HCT116 (cell line): Measurements from ENCODE around the gene EXOC6B. TPM values are rescaled to one million over a fixed set of nuclear protein-coding genes. Genes with fewer than 3 reads are reported as not detected.
A peak's percentile ranks its signal among the peaks of the same experiment; 100 is the strongest.

Experiments
- ATAC-seq: fragments of 200-7000 bp; cut with Tn5 transposase; 2 replicates; pipeline ENCODE4 v1.9.1; 2020; ENCODE audit warnings: mild to moderate bottlenecking, moderate library complexity
- BruUV-seq: library from RNA; stranded (reverse); fragments of 400-500 nt; replicated peaks from 2 replicates; lab custom pipeline; 2021; lab: Mats Ljungman, UMichigan
- CTCF ChIA-PET: fragments of 300-600 bp; sonication (Branson Sonifier 250); formaldehyde crosslinking; loops from one replicate; lab custom pipeline; 2021; ENCODE audit warnings: antibody characterized with exemption; lab: Charles Lee
- POLR2A ChIA-PET: fragments of 300-600, 350-600 bp; sonication (Branson Sonifier 250); formaldehyde crosslinking; loops from one replicate; lab custom pipeline; 2021; ENCODE audit warnings: antibody characterized with exemption; lab: Charles Lee
- RAD21 ChIA-PET, 2 experiments: fragments of 300-600 bp; sonication (Branson Sonifier 250); formaldehyde crosslinking; loops; one replicate each; lab custom pipeline; 2023; ENCODE audit warnings: low total read pairs in 2 of 2; ENCODE audit not compliant: uncharacterized antibody in 2 of 2, unreplicated experiment in 2 of 2, low non-redundant PET in 1 of 2; lab: Charles Lee
- DNase-seq: peaks from one replicate; pipeline ENCODE4 v3.0.0-alpha.2; 2010; ENCODE audit warnings: low read depth, low spot score
- H2AFZ ChIP-seq: fragments of 200-600 bp; shearing (Covaris generic), sonication (generic); 2 replicates; pipeline ENCODE4 v1.6.1; 2017; ENCODE audit warnings: low read depth, mixed run types, mixed read lengths, antibody characterized with exemption, low read length; ENCODE audit not compliant: poor library complexity, severe bottlenecking
- H3K27ac ChIP-seq: 2 replicates; pipeline ENCODE4 v1.5.1; 2012; ENCODE audit warnings: low read depth, low read length
- H3K27me3 ChIP-seq: fragments of 200-600 bp; sonication (generic); 2 replicates; pipeline ENCODE4 v1.6.1; 2016; ENCODE audit warnings: mixed run types, low read length, mixed read lengths; ENCODE audit not compliant: insufficient read depth
- H3K36me3 ChIP-seq, 2 experiments: fragments of 200-500 bp in 1 of 2; fragments of 200-600 bp in 1 of 2; sonication (Bioruptor generic) in 1 of 2; sonication (generic) in 1 of 2; 2 replicates each; pipeline versions ENCODE4 v1.5.1 to v1.6.1; 2014 to 2016; ENCODE audit warnings: low read length in 2 of 2, inconsistent platforms in 1 of 2, mixed read lengths in 1 of 2, mixed run types in 1 of 2; ENCODE audit not compliant: insufficient read depth in 2 of 2, control insufficient read depth in 1 of 2
- H3K4me1 ChIP-seq, 2 experiments: fragments of 200-600 bp in 1 of 2; sonication (generic) in 1 of 2; 2 replicates each; pipeline versions ENCODE4 v1.5.1 to v1.6.1; 2012 to 2017; ENCODE audit warnings: low read length in 2 of 2, inconsistent platforms in 1 of 2, mild to moderate bottlenecking in 1 of 2, mixed read lengths in 1 of 2, mixed run types in 1 of 2, moderate library complexity in 1 of 2; ENCODE audit not compliant: insufficient read depth in 2 of 2, control insufficient read depth in 1 of 2
- H3K4me2 ChIP-seq: fragments of 200-600 bp; sonication (generic); 2 replicates; pipeline ENCODE4 v1.6.1; 2017; ENCODE audit warnings: mixed run types, low read length, mixed read lengths
- H3K4me3 ChIP-seq, 2 experiments: fragments of 200-600 bp in 1 of 2; sonication (generic) in 1 of 2; replicated peaks in 1 of 2; 2 replicates each; pipeline ENCODE4 v1.5.1; 2011 to 2016; ENCODE audit warnings: low read length in 2 of 2, control low read depth in 1 of 2, low read depth in 1 of 2, mild to moderate bottlenecking in 1 of 2, mixed read lengths in 1 of 2, mixed run types in 1 of 2
- H3K79me2 ChIP-seq: fragments of 200-600 bp; sonication (generic); 2 replicates; pipeline ENCODE4 v1.6.1; 2017; ENCODE audit warnings: mild to moderate bottlenecking, mixed run types, low read length, moderate library complexity, mixed read lengths; ENCODE audit not compliant: insufficient read depth
- H3K9ac ChIP-seq: fragments of 200-600 bp; sonication (generic); 2 replicates; pipeline ENCODE4 v1.6.1; 2016; ENCODE audit warnings: low read length, mixed read lengths
- H3K9me2 ChIP-seq: fragments of 200-600 bp; sonication (generic), shearing (Covaris generic); 2 replicates; pipeline ENCODE4 v1.6.1; 2017; ENCODE audit warnings: mixed run types, mild to moderate bottlenecking, moderate library complexity; ENCODE audit not compliant: insufficient read depth
- H3K9me3 ChIP-seq, 2 experiments: fragments of 200-500 bp in 1 of 2; fragments of 200-600 bp in 1 of 2; sonication (Bioruptor generic) in 1 of 2; sonication (generic) in 1 of 2; 2 replicates each; pipeline ENCODE4 v1.6.1; 2014 to 2017; ENCODE audit warnings: low read length in 2 of 2, mixed read lengths in 2 of 2, inconsistent platforms in 1 of 2, low read depth in 1 of 2, mild to moderate bottlenecking in 1 of 2, mixed run types in 1 of 2, moderate library complexity in 1 of 2; ENCODE audit not compliant: control insufficient read depth in 1 of 2, insufficient read depth in 1 of 2
- H4K20me1 ChIP-seq: fragments of 200-600 bp; sonication (generic), shearing (Covaris generic); 2 replicates; pipeline ENCODE4 v1.6.1; 2017; ENCODE audit warnings: mixed run types, mild to moderate bottlenecking, moderate library complexity; ENCODE audit not compliant: insufficient read depth
- CEBPB ChIP-seq: IDR thresholded peaks from 2 replicates; pipeline ENCODE4 v1.6.1; 2012; ENCODE audit warnings: low read depth
- CTCF ChIP-seq, 3 experiments: fragments of 200-600 bp in 1 of 3; sonication (generic) in 1 of 3; IDR thresholded peaks in 2 of 3; conservative IDR thresholded peaks in 1 of 3; 2 replicates each; pipeline ENCODE4 v1.5.1; 2012 to 2017; ENCODE audit warnings: low read depth in 2 of 3, low read length in 2 of 3, antibody characterized with exemption in 1 of 3, borderline replicate concordance in 1 of 3, control low read depth in 1 of 3, mild to moderate bottlenecking in 1 of 3, mixed read lengths in 1 of 3, mixed run types in 1 of 3, moderate library complexity in 1 of 3; ENCODE audit not compliant: insufficient read depth in 1 of 3
- EZH2phosphoT487 ChIP-seq: fragments of 200-600 bp; IDR thresholded peaks from 2 replicates; pipeline ENCODE4 v1.6.1; 2018; ENCODE audit warnings: antibody characterized with exemption, borderline replicate concordance
- SRF ChIP-seq: IDR thresholded peaks from 2 replicates; pipeline ENCODE4 v1.6.1; 2012; ENCODE audit warnings: low read depth
- TCF7L2 ChIP-seq: IDR thresholded peaks from 2 replicates; pipeline ENCODE4 v1.7.0; 2011; ENCODE audit warnings: borderline replicate concordance, inconsistent platforms; ENCODE audit not compliant: insufficient read depth, insufficient read length; ENCODE audit errors: extremely low read depth
- YY1 ChIP-seq: IDR thresholded peaks from 2 replicates; pipeline ENCODE4 v1.6.1; 2011; ENCODE audit warnings: low read length, low read depth, moderate library complexity, mild to moderate bottlenecking; ENCODE audit not compliant: insufficient replicate concordance; ENCODE audit errors: extremely low read depth
- ZFX ChIP-seq: fragments of 450-650 bp; IDR thresholded peaks from 2 replicates; pipeline ENCODE4 v1.6.1; 2017
- ZNF274 ChIP-seq: fragments of 200-500 bp; sonication (Bioruptor generic); IDR thresholded peaks from 2 replicates; pipeline ENCODE4 v1.6.1; 2014; ENCODE audit warnings: mild to moderate bottlenecking, low read depth, low read length, inconsistent platforms
- intact Hi-C: fragments of 100-400 bp; cut with micrococcal nuclease; formaldehyde crosslinking; loops from 2 replicates; pipeline ENCODE4 v1.10.0; 2022
- total RNA-seq: library from RNA; stranded (reverse); gene quantifications from one replicate; pipeline ENCODE4 v1.2.1, GENCODE V29; 2021; ENCODE audit not compliant: unreplicated experiment
- TF ChIP-seq, protein P1 (sequence below): IDR thresholded peaks from 2 replicates; pipeline ENCODE4 v1.6.1; 2011; ENCODE audit warnings: mild to moderate bottlenecking, low read length, moderate library complexity; ENCODE audit not compliant: insufficient replicate concordance; ENCODE audit errors: extremely low read depth
- TF ChIP-seq, protein P2 (sequence below): IDR thresholded peaks from 2 replicates; pipeline ENCODE4 v1.6.1; 2012

The EXOC6B gene
- total RNA-seq, 1 experiment from 2014 or later, result 25.4 TPM

- Histone ChIP-seq H3K4me2 (no peak overlapping the region), H3K4me3 (no peak overlapping the region), H4K20me1 (no peaks in the 10 kb centered on the region), H3K4me1 (peaks cover 13 to 21% of the 10 kb centered on the region in 2 experiments), H3K27me3 (no peaks in the 10 kb centered on the region), H3K9ac (no peak overlapping the region), H3K79me2 (no peaks in the 10 kb centered on the region), H3K27ac (no peak overlapping the region), H3K36me3 (no peaks in the 10 kb centered on the region; a peak in 1 of 4 replicates), H2AFZ (no peak overlapping the region)
- ATAC-seq (no peak), DNase-seq (no peak)
- BruUV-seq, result no TSS peak
- CTCF ChIA-PET, result interaction anchor here (1.4 kb wide), 1 partner anchor 216 kb away, joined by 3 read pairs; no protein-coding TSS in a partner anchor
- intact Hi-C loops, result no loop called here
- TF ChIP-seq EZH2phosphoT487 (no peak), ZFX (0 out of 2 replicates have a peak, but pooled peaks have one; percentile 2)
- TF ChIP-seq, all 23 proteins: peak for 1
- Histone ChIP-seq H3K9me3 (no peaks in the 10 kb centered on the region), H3K9me2 (no peaks in the 10 kb centered on the region)
- ChIA-PET POLR2A (no interaction called here), RAD21 (no interaction called here)
Measured at GRCh38 chr2:72139471-72139873, 686.4 kb downstream of the EXOC6B start.

DNA sequence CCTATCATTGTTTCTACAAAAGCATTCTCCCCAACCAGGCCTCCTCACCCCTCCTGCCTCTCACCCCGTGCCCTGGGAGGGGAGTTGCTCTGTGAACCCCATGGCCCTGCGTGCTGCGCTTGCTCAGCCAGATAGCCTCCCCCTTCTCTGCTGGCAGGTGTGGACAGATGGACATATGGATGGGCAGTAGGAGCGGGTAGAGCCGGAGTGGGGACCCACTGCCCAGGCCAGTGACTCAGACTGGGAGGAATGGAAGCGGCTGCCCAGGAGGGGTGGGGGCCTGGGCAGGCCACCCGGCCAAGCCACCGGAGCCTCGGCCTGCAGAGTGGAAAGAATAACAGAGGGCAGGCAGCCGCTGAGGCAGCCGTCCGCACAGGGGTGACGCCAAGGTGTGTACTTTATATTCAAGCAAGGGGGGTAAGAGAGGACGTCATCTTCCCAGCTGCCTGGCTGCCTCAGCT, 686.9 kb downstream of the EXOC6B start:
- no peaks in the 10 kb centered on the region for H3K9me3 ChIP-seq
- no peak for ATAC-seq
- H3K9me2 ChIP-seq, result no peaks in the 10 kb centered on the region
- H3K79me2 ChIP-seq, result no peaks in the 10 kb centered on the region
- no peak overlapping the region for H2AFZ ChIP-seq
- intact Hi-C loops, result no loop called here
- POLR2A ChIA-PET, result no interaction called here
- peaks cover 11 to 19% of the 10 kb centered on the region in 2 experiments for H3K4me1 ChIP-seq
- 0 out of 2 replicates have a peak overlapping the region, but pooled peaks have one; percentile 13 for H3K4me2 ChIP-seq
- CTCF ChIA-PET, result interaction anchor here (1.4 to 2.0 kb wide), 2 partner anchors 215 kb away, joined by 3 to 7 read pairs; no protein-coding TSS in a partner anchor
- H3K27me3 ChIP-seq, result no peaks in the 10 kb centered on the region
- RAD21 ChIA-PET, result no interaction called here
- H3K4me3 ChIP-seq, result no peak overlapping the region
- no peaks in the 10 kb centered on the region for H4K20me1 ChIP-seq
- H3K27ac ChIP-seq, result no peak overlapping the region
- DNase-seq, result no peak
- no peaks in the 10 kb centered on the region; a peak in 1 of 4 replicates for H3K36me3 ChIP-seq
- BruUV-seq, result no TSS peak
- H3K9ac ChIP-seq, result no peak overlapping the region
- TF ChIP-seq, protein P1, sequence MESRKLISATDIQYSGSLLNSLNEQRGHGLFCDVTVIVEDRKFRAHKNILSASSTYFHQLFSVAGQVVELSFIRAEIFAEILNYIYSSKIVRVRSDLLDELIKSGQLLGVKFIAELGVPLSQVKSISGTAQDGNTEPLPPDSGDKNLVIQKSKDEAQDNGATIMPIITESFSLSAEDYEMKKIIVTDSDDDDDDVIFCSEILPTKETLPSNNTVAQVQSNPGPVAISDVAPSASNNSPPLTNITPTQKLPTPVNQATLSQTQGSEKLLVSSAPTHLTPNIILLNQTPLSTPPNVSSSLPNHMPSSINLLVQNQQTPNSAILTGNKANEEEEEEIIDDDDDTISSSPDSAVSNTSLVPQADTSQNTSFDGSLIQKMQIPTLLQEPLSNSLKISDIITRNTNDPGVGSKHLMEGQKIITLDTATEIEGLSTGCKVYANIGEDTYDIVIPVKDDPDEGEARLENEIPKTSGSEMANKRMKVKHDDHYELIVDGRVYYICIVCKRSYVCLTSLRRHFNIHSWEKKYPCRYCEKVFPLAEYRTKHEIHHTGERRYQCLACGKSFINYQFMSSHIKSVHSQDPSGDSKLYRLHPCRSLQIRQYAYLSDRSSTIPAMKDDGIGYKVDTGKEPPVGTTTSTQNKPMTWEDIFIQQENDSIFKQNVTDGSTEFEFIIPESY, result no peak
- no peak for TF ChIP-seq TCF7L2
- TF ChIP-seq, protein P2, sequence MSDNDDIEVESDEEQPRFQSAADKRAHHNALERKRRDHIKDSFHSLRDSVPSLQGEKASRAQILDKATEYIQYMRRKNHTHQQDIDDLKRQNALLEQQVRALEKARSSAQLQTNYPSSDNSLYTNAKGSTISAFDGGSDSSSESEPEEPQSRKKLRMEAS, result no peak
- no peak for TF ChIP-seq YY1
- no peak for TF ChIP-seq CTCF (IDR thresholded peaks at IDR 0.05 in 2 of 3, conservative IDR thresholded peaks at IDR 0.05 in 1 of 3; ENCODE audit: borderline replicate concordance in 1 of 3, insufficient read depth in 1 of 3, low read depth in 2 of 3, low read length in 2 of 3)
- no peak for TF ChIP-seq ZFX
- TF ChIP-seq ZNF274, result no peak
- TF ChIP-seq EZH2phosphoT487, result no peak
- TF ChIP-seq SRF, result no peak
- no peak for TF ChIP-seq CEBPB
